Glomerular endothelial cell (primary cell): ENCODE measurements around the gene ZNF620. TPM values are rescaled to one million over a fixed set of nuclear protein-coding genes. Genes with fewer than 3 reads are reported as not detected.
"Not testable (repeated sequence)": the region's sequence is repeated elsewhere in the genome, so short reads cannot be mapped to it uniquely, and the experiment has no call there.

Source experiments
- DNase-seq: peaks from one replicate; pipeline ENCODE4 v3.0.0-alpha.2; 2011; ENCODE audit warnings: low read depth, low spot score; ENCODE audit errors: extremely low read depth
- total RNA-seq: library from RNA; depleted of rRNA; stranded (reverse); fragments of >200 nt; gene quantifications from 2 replicates; pipeline ENCODE4 v1.2.3, GENCODE V29; 2015

The ZNF620 gene
- 2.7 and 4.0 TPM in 2 replicates for total RNA-seq

DNA sequence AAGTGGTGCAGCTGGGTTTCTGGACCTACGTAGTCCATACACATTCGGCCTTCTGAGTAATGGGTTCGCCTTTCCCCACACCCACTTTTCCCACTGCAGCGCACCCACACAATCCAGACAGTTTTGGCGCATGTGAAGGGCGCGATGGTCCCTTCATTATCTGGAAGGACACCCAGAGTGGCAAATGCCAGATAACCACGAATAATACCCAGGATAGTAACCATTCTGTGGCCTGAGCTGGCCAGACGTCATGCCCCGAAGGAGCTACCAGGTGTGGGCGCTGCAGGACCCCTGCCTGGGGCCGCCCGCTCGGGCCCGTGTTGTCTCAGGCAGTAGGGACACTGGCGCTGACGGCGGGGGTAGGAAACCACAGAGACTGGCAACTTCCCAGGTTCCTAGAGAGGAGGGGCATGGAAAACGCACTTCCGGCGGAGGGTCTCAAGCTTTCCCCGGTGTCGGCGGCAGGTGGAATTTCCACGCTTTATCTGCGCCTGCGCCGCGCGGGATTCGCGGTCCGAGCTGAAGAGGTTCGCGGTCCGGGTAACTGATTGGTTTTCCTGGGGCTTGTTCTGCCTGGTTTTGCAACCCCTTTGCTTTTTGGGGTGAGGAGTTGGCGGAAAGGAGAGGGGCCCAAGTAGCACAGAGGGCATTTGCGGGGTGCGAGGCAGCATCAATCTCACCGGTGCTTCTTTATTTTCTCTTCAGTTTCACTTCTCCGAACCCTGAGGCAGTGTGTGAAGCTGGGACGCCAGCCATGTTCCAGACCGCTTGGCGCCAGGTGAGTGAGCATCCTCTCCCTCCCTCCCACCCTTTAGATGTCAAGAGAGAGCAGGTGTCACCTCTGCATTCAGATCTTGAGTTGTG, at the start of gene ZNF620:
Gene ZNF620 (plus strand): TSS at position 441 of the 864 bp plus-strand sequence. CDS start 314 bp downstream, at position 755.
- DNase-seq: no peak

DNA sequence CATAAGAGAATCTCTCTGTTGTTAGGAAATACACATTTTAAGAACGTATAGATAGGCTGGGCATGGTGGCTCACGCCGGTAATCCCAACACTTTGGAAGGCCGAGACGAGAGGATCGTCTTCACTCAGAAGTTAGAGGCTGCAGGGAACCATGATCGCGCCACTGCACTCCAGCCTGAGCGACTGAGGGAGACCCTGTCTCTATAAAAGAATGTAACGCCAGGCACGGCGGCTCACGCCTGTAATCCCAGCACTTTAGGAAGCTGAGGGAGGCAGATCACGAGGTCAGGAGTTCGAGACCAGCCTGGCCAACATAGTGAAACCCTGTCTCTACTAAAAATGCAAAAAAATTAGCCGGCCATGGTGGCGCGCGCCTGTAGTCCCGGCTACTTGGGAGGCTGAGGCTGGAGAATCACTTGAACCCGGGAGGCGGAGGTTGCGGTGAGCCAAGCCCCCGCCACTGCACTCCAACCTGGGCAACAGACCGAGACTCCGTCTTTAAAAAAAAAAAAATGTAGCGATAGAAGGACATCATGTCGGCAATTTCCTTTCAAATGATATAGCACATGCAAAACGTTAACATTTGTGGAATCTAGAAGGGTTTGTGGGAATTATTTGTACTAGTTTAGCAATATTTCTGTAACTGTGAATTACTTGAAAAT, 49.4 kb upstream of the ZNF620 start:
- DNase-seq: no peak

DNA sequence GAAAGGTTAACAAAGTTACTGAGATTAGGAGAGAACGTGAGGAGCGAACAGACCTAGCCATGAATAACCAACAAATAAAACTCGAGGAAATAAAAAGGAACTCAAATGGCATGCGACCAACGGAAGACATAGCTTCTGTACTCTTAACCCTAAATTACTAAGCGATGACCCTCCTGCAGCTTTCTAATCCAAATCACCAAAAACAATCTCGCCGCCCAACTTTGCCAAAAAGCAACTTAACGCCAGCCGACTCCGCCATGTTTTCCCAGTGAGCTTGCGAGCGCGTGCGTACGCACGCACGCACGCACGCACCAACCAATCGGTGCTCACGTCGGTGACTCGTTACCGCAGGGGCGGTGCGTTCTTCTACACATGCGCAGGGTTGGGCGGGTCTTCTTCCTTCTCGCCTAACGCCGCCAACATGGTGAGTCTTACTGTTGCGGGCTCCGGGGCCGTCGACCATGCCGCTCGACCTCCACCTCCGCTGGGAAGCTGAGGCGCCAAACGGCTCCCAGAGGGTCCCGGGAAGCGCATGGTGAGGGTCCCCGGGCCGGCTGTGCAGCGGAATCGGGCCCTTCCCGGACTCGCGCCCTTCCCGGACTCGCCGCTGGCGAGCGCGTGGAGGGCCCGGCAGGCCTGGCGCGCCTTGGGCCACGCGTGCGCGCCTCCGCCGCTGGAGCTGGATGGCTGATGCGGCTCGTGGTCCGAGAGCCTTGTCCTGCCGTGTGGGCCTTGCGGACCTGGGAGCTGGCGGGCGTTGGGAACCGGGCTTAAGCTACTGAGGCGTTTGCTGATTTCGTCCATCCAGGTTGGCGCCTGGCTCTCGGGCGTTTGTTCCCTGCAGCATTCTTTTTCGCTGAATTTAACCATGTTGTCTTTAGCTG, 48.7 kb upstream of the ZNF620 start, which contains the start of gene RPL14:
Gene RPL14 (plus strand): TSS at position 400 of the 884 bp plus-strand sequence. CDS start 133 bp downstream, at position 533.
- DNase-seq: peak; percentile 61

DNA sequence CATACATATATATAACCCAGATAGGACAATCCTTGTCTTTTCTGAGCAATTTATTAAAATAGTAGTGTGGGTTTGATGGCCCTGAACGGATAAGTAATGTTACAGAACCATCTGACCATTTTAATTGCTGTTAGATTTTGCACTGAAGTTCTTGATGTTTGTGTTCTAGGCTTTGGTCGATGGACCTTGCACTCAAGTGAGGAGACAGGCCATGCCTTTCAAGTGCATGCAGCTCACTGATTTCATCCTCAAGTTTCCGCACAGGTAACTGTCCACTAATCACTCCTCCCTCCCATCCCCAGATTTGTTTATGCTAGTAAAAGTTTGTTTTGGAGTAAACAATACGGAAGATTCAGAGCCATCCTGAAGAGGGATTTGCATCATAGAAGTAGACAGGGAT, 47.4 kb upstream of the ZNF620 start:
- no peak for DNase-seq

DNA sequence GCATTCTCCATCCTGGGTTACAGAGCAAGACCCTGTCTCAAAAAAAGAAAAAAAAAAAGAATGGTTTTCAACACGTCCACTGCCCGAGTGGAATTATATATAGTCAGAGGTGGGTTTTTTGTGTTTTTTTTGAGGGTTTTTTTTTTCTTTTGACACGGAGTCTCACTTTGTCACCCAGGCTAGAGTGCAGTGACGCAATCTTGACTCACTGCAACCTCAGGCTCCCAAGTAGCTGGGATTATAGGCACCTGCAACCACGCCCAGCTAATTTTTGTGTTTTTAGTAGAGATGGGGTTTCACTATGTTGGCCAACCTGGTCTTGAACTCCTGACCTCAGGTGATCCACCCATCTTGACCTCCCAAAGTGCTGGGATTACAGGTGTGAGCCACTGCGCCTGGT, 45.4 kb upstream of the ZNF620 start:
- not testable (repeated sequence) for DNase-seq

DNA sequence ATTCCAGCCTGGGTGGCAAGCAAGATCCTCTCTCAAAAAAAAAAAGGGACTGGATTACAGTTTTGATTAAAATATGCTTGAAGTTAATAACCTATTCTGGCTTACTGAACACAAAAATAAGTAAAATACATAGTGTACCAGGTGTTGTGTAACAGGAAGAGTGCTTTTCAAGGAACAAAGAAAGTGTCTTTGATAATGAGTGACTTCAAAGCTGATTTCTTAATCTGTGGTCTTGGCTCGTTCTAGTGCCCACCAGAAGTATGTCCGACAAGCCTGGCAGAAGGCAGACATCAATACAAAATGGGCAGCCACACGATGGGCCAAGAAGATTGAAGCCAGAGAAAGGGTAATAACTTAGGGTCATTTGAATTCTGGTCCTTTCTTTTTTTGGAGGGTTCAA, 44.7 kb upstream of the ZNF620 start:
- no peak for DNase-seq

DNA sequence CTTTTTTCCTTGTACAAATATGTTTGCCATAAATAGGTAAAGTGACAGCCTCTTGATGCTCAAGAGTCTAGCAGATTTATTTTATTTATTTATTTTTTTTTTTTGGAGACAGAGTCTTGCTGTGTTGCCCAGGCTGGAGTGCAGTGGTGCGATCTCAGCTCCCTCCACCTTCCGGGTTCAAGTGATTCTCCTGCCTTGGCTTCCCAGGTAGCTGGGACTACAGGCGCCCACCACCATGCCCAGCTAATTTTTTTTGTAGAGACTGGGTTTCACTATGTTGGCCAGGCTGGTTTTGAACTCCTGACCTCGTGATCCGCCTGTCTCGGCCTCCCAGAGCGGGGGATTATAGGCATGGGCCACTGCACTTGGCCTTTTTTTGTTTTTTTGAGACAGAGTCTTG, 43.0 kb upstream of the ZNF620 start:
- not testable (repeated sequence) for DNase-seq

DNA sequence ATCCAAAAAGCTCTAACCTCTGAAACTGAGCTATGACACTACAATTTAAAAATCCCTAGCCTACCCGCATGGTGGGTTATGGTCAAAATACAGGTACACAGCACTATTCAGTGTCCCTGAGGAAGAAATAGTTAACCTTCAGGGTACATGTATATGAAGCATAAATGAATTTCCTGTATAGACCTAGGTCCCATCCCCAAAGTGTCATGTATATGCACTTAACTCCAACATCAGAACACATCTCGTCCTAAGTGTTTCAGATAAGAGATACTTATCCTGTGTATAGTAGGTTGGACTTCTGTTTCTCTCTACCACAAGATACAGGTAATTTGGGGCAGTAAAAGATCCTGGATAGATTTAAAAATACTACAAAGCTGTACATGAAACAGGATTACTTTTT, 42.3 kb upstream of the ZNF620 start:
- no peak for DNase-seq

DNA sequence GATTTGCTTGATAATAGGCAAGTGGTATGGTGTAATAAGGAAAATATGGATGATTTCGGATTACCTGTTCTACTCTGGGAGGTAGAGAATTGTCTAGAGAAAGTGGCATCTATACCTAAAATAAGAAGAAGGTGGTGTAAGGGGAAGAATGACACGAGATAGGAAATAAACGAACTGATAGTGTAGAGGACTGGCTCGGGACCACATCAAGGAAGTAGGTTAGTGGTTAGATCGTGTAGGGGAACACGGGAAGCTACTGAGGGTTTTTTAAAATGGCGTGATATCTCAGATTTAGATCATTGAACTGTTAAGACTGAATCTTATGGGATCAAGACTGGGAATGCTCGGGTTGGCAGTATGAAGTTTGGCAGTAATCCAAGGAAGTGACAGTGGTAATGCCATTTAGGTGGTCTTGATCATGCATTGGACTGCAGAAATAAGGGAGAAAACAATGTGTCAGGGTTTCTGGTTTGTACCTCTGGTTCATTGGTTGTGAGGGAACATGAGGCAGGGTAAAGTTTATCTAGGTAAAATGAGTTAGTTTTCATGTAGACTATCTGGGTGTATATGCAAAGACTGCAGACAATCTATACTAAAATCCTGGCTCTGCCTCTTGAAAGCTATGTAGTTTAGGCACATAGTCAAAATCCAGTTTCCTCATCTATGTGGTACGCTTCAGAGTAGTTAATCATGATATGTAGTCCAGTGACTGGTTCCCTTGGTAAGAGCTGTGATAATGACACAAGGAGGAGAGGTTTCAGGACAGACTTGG, 41.3 kb upstream of the ZNF620 start:
- no peak for DNase-seq

DNA sequence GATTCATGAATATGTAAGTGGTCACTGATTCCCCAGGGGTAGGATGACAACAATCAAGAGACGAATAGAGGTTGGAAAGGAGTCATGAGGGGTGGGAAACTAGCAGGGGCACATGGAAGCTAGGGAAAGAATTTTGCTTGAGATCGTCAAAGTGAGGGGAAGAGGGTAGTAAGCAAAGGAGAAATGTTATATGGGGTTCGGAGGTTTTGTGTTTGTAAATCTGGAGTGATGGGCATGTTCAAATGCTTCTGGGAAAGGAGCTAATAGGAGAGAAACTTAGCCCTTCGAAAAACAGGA, 40.8 kb upstream of the ZNF620 start:
- DNase-seq: no peak

DNA sequence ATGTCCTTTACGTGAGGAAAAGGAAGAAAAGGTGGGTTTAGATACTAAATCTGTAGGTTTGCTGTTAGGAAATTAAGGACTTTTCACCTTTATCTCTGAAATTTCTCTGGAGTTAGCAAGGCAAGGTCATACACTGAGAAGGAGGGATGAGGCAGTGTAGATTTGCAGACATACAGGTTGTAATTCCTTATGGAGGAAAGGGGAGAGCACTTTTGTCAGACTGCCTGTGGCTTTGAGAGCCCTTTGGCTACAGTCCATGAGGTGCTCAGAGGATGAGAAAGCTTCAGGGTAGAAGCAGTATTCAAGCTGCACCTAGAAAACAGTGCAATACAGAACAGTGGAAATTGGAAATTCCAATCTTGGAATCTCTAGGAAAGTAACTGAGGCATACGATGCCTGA, 40.4 kb upstream of the ZNF620 start:
- DNase-seq: no peak

DNA sequence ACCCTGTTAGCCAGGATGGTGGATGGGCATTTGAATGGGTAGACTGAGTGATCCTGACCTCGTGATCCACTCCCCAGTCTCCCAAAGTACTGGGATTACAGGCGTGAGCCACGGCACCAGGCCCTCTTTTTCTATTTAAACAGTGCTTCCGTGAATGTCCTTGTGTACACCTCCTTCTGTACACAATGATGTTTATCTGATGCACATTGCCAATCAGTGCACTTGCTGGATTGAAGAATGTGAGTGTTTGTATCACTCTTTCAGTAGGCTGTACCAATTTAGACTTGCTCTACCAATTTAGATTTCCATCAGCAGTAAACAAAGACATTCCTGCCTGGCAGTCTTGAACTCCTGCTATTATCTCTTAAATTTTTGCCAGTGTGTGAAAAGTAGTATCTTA, 37.8 kb upstream of the ZNF620 start:
- no peak for DNase-seq

DNA sequence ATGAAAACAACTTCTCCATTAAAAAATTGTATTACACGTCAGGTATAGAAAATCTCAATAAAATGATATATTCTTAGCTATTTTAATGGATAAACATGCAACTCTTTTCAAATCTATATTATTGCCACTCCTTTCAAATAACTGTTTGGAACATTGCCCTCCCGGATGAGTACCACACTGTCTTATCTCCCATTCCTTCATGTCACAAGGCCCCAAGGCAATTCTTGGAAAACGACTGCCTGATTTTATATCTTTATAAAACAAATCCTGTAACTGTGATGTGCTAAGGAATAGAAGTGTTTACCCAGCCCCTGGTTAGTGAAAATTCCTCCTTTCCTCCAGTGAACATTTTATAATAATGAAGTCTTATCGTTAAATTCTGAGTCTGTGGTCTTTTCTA, 35.1 kb upstream of the ZNF620 start:
- DNase-seq: no peak

DNA sequence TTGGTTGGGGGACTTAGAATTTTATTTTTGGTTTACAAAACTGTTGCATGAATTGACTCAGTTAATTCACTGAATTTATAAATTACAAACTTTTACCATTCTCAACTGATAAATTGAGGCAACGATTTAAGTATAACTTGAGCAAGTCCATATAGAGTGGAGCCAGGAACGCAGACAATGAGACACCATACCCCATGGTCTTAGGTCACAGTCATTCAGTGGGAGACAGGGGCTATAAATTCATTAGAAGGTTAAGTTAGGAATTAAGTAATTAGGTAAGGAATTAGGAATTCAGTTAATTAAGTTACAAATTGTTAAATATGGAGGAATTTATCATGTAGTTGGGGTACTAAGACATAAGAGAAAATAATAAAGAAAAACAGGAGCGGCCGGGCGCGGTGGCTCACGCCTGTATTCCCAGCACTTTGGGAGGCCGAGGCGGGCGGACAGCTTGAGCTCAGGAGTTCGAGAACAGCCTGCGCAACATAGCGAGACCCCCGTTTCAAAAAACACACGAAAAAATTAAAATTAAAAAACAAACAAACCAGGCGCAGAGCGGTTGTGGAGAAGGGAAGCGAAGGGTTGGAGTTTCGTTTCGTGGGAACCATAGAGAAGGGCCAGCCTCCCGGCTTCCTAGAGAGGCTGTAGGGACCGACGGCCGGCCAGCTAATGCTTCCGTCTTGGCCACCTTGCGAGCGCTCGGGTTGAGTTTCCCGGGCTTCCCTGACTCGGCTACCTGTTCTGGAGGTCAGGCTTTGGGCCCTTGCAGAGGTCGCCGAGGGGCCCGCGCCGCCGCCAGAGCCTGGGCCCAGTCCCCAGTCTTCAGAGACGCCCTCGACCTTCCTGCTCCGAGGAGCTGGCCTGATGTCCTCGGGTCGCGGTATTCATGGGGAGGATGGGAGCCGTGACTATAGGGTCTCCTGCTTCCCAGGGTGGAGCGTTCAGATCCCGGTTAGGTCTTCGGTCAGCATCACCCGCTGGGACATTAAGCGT, 29.1 kb upstream of the ZNF620 start, which contains the start of gene ZNF619:
Gene ZNF619 (plus strand): TSS at position 645 of the 993 bp plus-strand sequence. CDS start 858 bp downstream, outside the sequence.
- DNase-seq: no peak

DNA sequence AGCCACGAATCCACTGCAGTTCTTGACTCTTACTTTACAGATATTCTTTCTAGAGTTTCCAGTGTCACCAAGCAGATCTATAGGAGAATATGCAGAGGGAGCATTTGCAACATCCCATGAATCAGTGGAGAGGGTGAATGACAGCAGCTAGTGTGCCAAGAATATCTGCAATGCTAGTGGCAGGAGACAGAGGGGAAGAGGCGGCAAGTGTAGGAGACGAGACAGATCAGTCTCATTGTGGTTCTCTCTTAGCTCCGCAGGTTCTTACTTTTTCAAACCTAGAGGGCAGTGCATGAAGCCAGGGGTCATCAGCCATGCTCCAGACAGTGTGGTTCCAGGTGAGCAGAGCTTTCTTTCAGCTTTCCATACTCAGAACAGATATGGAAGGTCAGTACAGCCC, 28.2 kb upstream of the ZNF620 start:
- DNase-seq: no peak

DNA sequence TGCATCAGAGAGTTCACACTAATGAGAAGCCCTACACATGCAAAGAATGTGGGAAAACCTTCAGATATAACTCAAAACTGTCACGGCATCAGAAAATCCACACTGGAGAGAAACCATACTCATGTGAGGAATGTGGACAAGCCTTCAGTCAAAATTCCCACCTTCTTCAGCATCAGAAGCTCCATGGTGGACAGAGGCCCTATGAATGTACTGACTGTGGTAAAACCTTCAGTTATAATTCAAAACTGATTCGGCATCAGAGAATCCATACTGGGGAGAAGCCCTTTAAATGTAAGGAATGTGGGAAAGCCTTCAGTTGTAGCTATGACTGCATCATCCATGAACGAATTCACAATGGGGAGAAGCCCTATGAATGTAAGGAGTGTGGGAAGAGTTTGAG, 18.7 kb upstream of the ZNF620 start:
- DNase-seq: no peak

DNA sequence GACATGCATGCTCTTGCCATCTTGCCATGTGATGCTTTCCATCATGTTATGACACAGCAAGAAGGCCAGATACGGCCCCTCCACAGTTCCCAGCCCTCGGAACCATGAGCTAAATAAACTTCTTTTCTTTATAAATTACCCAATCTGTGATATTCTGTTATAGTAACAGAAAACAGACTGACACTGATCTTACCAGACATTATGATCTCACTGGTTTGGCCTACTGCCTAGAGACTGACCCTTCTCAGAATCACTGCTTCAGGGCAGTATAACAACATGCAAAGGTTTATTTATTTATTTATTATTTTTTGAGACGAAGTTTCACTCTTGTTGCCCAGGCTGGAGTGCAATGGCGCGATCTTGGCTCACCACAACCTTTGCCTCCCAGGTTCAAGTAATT, 14.9 kb upstream of the ZNF620 start:
- no peak for DNase-seq

DNA sequence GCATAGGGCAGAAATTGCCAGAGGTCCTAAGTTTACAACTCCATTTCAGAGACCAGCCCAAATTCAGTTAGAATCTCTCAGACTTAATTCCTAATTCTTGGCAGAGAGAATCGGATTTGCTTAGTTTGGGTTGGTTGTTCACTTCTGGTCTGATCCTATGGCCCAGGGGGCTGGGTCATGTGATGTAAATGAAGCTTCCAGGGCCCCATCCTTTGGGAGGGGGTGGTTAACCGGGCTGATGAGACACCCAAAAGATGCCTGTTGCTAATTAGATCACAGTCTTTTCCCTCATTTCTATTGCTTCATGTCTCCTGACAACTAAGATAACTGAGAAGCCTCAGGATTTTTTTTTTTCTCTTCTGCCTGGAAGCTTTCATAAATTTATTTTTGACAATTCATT, 11.1 kb upstream of the ZNF620 start:
- no peak for DNase-seq

DNA sequence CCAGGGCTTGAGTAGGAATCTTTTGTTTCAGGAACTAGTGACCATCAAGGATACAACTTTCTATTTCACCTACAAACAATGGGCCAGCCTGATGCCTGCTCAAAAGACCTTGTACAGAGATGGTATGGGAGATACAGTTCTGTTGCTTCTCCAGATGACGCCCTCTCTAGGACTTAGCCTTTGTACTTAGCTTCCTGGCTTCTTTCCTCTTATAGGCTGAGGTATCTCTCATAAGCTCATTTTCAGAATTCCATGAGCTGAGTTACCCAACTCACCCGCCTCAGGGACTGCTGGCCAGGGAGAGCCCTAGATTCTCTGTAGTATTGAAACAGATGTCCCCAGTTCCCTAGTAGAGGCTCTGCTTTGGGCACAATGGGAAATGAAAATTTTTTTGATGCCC, 8.6 kb upstream of the ZNF620 start:
- DNase-seq: no peak
